ENCODE data around the gene MARCHF3.

- no peak for TF ChIP-seq CTCF (conservative IDR thresholded peaks at IDR 0.05)
- no peak for TF ChIP-seq ZFX (IDR thresholded peaks at IDR 0.05)
Observed at GRCh38 chr5:126849101-126849678, 181.2 kb downstream of the MARCHF3 start.

Measured in C4-2B (cell line).